ENCODE data around the gene ARHGAP30.

DNA sequence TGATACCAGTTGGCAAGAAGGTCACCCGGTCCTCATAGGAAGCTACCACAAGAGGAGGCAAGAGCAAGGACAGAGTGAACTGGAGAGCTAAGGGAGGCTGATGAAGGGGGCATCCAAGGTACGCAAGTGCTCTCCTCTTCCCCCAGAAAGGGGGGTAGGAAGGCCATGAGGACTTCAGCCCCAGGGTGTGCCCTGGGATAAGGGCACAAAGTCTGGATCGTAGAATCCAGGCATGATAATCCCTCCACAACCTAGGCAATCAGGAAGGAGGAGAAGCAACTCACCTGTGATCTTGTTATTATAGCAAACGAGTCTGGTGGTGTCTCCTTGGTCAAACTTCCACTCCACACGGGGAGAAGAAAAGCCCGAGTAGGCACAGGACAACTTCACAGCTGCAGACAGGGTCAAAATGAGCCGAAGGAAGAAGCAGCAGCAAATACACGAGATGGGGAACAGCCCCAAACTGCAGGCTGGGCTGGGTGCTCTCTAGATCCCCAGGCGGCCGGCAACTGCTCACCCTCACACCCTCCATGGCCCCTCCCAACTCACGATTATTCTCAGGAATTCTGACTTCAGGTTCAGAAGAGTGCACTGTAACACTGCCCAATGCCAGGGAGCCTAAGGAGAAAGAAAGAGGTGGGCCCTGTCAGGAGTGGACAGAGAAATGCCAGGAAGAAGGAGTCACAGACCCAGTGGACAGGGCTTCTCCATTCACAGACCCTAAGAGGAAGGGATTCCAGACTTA, 68.8 kb downstream of the ARHGAP30 start:
- TF ChIP-seq, protein P1, sequence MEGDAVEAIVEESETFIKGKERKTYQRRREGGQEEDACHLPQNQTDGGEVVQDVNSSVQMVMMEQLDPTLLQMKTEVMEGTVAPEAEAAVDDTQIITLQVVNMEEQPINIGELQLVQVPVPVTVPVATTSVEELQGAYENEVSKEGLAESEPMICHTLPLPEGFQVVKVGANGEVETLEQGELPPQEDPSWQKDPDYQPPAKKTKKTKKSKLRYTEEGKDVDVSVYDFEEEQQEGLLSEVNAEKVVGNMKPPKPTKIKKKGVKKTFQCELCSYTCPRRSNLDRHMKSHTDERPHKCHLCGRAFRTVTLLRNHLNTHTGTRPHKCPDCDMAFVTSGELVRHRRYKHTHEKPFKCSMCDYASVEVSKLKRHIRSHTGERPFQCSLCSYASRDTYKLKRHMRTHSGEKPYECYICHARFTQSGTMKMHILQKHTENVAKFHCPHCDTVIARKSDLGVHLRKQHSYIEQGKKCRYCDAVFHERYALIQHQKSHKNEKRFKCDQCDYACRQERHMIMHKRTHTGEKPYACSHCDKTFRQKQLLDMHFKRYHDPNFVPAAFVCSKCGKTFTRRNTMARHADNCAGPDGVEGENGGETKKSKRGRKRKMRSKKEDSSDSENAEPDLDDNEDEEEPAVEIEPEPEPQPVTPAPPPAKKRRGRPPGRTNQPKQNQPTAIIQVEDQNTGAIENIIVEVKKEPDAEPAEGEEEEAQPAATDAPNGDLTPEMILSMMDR (IDR thresholded peaks at IDR 0.05), result no peak
- TF ChIP-seq POLR2A (IDR thresholded peaks at IDR 0.05), result no peak
